CD4-positive, alpha-beta T cell (primary cell): ENCODE measurements around the gene DACT3. TPM values are rescaled to one million over a fixed set of nuclear protein-coding genes. Genes with fewer than 3 reads are reported as not detected.

Experiments
- ATAC-seq: fragments of 200-7000 bp; cut with Tn5 transposase; one replicate; pipeline ENCODE4 v1.10.0; 2022; ENCODE audit warnings: mild to moderate bottlenecking; ENCODE audit not compliant: poor library complexity
- CTCF ChIA-PET: fragments of 350-600 bp; sonication (Branson Sonifier 250); formaldehyde crosslinking; loops from one replicate; lab custom pipeline; 2021; ENCODE audit warnings: antibody characterized with exemption, inconsistent platforms; lab: Charles Lee
- POLR2A ChIA-PET: fragments of 350-600 bp; sonication (Branson Sonifier 250); formaldehyde crosslinking; loops from one replicate; lab custom pipeline; 2021; ENCODE audit warnings: antibody characterized with exemption, inconsistent platforms; lab: Charles Lee
- DNase-seq, 14 experiments: peaks; one replicate each; pipeline ENCODE4 v3.0.0-alpha.2; 2013 to 2020; ENCODE audit warnings: mixed read lengths in 2 of 14
- H3K27ac ChIP-seq, 2 donors: one replicate each; pipeline versions ENCODE4 v1.5.1 to v1.7.0; 2013; ENCODE audit warnings: low read length in 2 of 2, low read depth in 1 of 2, mild to moderate bottlenecking in 1 of 2
- H3K27me3 ChIP-seq, 2 experiments: 1 replicate in 1 of 2; 2 replicates in 1 of 2; pipeline versions ENCODE4 v1.6.1 to v1.7.0; 2013; ENCODE audit warnings: low read length in 2 of 2, control low read depth in 1 of 2, mild to moderate bottlenecking in 1 of 2, moderate library complexity in 1 of 2; ENCODE audit not compliant: insufficient read depth in 2 of 2, control insufficient read depth in 1 of 2
- H3K36me3 ChIP-seq: one replicate; pipeline ENCODE4 v1.6.1; 2013; ENCODE audit warnings: low read length, control low read depth; ENCODE audit not compliant: insufficient read depth
- H3K4me1 ChIP-seq: one replicate; pipeline ENCODE4 v1.6.1; 2013; ENCODE audit warnings: low read length, control low read depth; ENCODE audit not compliant: insufficient read depth
- H3K4me3 ChIP-seq: one replicate; pipeline ENCODE4 v1.5.1; 2013; ENCODE audit warnings: mild to moderate bottlenecking, low read length, moderate library complexity
- H3K9me3 ChIP-seq, 2 experiments: 1 replicate in 1 of 2; 2 replicates in 1 of 2; pipeline versions ENCODE4 v1.6.1 to v1.7.0; 2013; ENCODE audit warnings: low read length in 2 of 2, mild to moderate bottlenecking in 2 of 2, control low read depth in 1 of 2, moderate library complexity in 1 of 2; ENCODE audit not compliant: control insufficient read depth in 1 of 2, insufficient read depth in 1 of 2
- H3K27ac Mint-ChIP-seq: one replicate; pipeline ENCODE4 v1.8.0; 2020; ENCODE audit warnings: mixed read lengths
- H3K27me3 Mint-ChIP-seq: one replicate; pipeline ENCODE4 v1.8.0; 2021; ENCODE audit warnings: mixed read lengths
- H3K36me3 Mint-ChIP-seq: one replicate; pipeline ENCODE4 v1.8.0; 2021; ENCODE audit warnings: low read depth, mixed read lengths
- H3K4me1 Mint-ChIP-seq: one replicate; pipeline ENCODE4 v1.8.0; 2021; ENCODE audit warnings: low read depth, mixed read lengths
- H3K4me3 Mint-ChIP-seq: one replicate; pipeline ENCODE4 v1.8.0; 2020; ENCODE audit warnings: mild to moderate bottlenecking, mixed read lengths
- H3K9me3 Mint-ChIP-seq: one replicate; pipeline ENCODE4 v1.8.0; 2020; ENCODE audit warnings: mixed read lengths
- intact Hi-C, 2 experiments: fragments of 100-400 bp; cut with DNase I in 1 of 2; cut with micrococcal nuclease in 1 of 2; formaldehyde crosslinking; loops; one replicate each; pipeline versions ENCODE4 v1.15.1 to v1.9.0; 2023 to 2025; cut with DNase I, micrococcal nuclease
- total RNA-seq, 174 experiments: library from RNA in 2 of 174; stranded (reverse) in 2 of 174; gene quantifications; one replicate each; pipeline ENCODE4 v1.2.3 and lab custom pipeline; 2021 to 2026
- TF ChIP-seq, protein P1 (sequence below): fragments of 200-600 bp; IDR thresholded peaks from one replicate; pipeline ENCODE4 v1.8.0; 2022; ENCODE audit warnings: antibody characterized with exemption, mild to moderate bottlenecking

DACT3 gene
- total RNA-seq, 2 experiments from 2014 or later: 0.11 TPM

DNA sequence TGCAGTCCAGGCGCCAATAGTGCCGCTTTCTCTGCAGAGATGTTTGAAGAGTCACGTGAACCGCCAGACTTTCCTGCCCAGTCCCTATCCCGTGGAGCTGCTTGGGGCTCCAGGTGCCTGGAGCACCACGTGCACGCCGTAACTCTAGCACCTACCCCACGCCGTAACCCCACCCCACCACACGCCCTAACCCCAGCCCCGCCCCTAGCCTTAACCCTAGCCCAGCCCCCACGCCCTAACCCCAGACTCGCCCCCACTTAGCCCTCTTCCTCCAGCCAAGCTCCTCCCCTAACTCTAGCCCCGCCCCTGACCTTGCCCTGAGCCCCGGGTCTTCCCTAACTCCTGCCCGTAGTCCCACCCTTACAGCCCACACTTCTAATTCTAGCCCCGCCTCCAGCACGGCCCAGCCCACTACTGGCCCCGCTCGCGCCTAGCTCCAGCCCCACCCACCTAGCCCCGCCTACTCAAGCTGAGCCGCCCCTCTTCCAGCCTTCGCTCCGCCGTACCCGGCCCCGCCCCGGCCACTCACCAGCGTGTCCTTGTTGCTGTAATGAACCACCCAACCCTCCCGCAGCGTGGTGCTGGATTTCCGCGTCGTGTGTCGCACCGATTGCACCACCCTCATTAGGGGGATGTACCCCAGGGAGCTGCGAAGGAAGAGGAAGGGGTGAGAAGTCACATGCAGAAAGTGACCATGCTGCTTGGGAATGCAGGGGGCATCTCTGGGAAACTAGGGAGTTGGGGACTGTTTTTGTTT, 36.4 kb upstream of the DACT3 start:
- DNase-seq (peak in 3 of 14 experiments; percentile 10 to 47 (median 20)), ATAC-seq (peak; percentile 26)
- Histone ChIP-seq H3K4me3 (no peak overlapping the region), H3K9me3 (no peaks in the 10 kb centered on the region), H3K4me1 (no peaks in the 10 kb centered on the region), H3K27me3 (no peaks in the 10 kb centered on the region), H3K36me3 (peaks cover 100% of the 10 kb centered on the region), H3K27ac (no peak overlapping the region)
- Mint-ChIP-seq H3K9me3 (no peaks in the 10 kb centered on the region), H3K27me3 (no peaks in the 10 kb centered on the region), H3K36me3 (peaks cover 90% of the 10 kb centered on the region), H3K4me3 (no peak overlapping the region), H3K4me1 (no peaks in the 10 kb centered on the region), H3K27ac (no peak overlapping the region)
- POLR2A ChIA-PET: interaction anchor here (1.2 kb wide), 1 partner anchor 16 kb away, joined by 5 read pairs; no protein-coding TSS in a partner anchor
- CTCF ChIA-PET: interaction anchor here (0.7 kb wide), 1 partner anchor 119 kb away, joined by 4 read pairs; no protein-coding TSS in a partner anchor
- intact Hi-C loops: no loop called here
- TF ChIP-seq, protein P1, sequence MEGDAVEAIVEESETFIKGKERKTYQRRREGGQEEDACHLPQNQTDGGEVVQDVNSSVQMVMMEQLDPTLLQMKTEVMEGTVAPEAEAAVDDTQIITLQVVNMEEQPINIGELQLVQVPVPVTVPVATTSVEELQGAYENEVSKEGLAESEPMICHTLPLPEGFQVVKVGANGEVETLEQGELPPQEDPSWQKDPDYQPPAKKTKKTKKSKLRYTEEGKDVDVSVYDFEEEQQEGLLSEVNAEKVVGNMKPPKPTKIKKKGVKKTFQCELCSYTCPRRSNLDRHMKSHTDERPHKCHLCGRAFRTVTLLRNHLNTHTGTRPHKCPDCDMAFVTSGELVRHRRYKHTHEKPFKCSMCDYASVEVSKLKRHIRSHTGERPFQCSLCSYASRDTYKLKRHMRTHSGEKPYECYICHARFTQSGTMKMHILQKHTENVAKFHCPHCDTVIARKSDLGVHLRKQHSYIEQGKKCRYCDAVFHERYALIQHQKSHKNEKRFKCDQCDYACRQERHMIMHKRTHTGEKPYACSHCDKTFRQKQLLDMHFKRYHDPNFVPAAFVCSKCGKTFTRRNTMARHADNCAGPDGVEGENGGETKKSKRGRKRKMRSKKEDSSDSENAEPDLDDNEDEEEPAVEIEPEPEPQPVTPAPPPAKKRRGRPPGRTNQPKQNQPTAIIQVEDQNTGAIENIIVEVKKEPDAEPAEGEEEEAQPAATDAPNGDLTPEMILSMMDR: no peak

GRCh38 chr19:46696866-46697203, 35.9 kb upstream of the DACT3 start:
- Histone ChIP-seq H3K9me3 (no peaks in the 10 kb centered on the region), H3K36me3 (peaks cover 100% of the 10 kb centered on the region), H3K4me3 (no peak overlapping the region), H3K27me3 (no peaks in the 10 kb centered on the region), H3K27ac (no peak overlapping the region), H3K4me1 (no peaks in the 10 kb centered on the region)
- Mint-ChIP-seq H3K27ac (no peak overlapping the region), H3K36me3 (peaks cover 90% of the 10 kb centered on the region), H3K9me3 (no peaks in the 10 kb centered on the region), H3K27me3 (no peaks in the 10 kb centered on the region), H3K4me3 (no peak overlapping the region), H3K4me1 (no peaks in the 10 kb centered on the region)
- DNase-seq: no peak
- no peak for ATAC-seq
- POLR2A ChIA-PET: interaction anchor here (1.2 kb wide), 1 partner anchor 17 kb away, joined by 5 read pairs; no protein-coding TSS in a partner anchor
- intact Hi-C loops: no loop called here
- CTCF ChIA-PET: no interaction called here
- TF ChIP-seq, protein P1: no peak

- Histone ChIP-seq H3K9me3 (no peaks in the 10 kb centered on the region), H3K27me3 (no peaks in the 10 kb centered on the region), H3K27ac (no peak overlapping the region), H3K36me3 (peaks cover 100% of the 10 kb centered on the region), H3K4me3 (no peak overlapping the region), H3K4me1 (no peaks in the 10 kb centered on the region)
- DNase-seq (no peak), ATAC-seq (no peak)
- TF ChIP-seq, protein P1: no peak
- Mint-ChIP-seq H3K9me3 (no peaks in the 10 kb centered on the region), H3K27ac (no peak overlapping the region), H3K27me3 (no peaks in the 10 kb centered on the region), H3K4me3 (no peak overlapping the region), H3K36me3 (peaks cover 90% of the 10 kb centered on the region), H3K4me1 (no peaks in the 10 kb centered on the region)
- intact Hi-C loops: no loop called here
- ChIA-PET POLR2A (interaction anchor here (1.2 kb wide), 1 partner anchor 18 kb away, joined by 5 read pairs; no protein-coding TSS in a partner anchor), CTCF (no interaction called here)
These were observed 35.1 kb upstream of the DACT3 start for GRCh38 chr19:46696052-46696451.
